ENCODE results near the gene KNDC1.
"Not testable (repeated sequence)": the region's sequence is repeated elsewhere in the genome, so short reads cannot be mapped to it uniquely, and the experiment has no call there.

Gene KNDC1

GRCh38 chr10:133263674-133264073 lies 103.7 kb downstream of the KNDC1 start:
- DNase-seq = no peak

- no peak for DNase-seq
These were observed 104.4 kb downstream of the KNDC1 start for GRCh38 chr10:133264461-133264860.

GRCh38 chr10:133265052-133265451 lies 105.0 kb downstream of the KNDC1 start:
- not testable (repeated sequence) for DNase-seq

- DNase-seq = no peak
These were observed 106.2 kb downstream of the KNDC1 start for GRCh38 chr10:133266056-133266795.

- DNase-seq = no peak
These were observed 107.3 kb downstream of the KNDC1 start for GRCh38 chr10:133267293-133267692.

GRCh38 chr10:133267829-133268228 lies 107.8 kb downstream of the KNDC1 start:
- no peak for DNase-seq

GRCh38 chr10:133268532-133268931 lies 108.5 kb downstream of the KNDC1 start:
- no peak for DNase-seq

GRCh38 chr10:133269367-133269766 lies 109.3 kb downstream of the KNDC1 start:
- no peak for DNase-seq

- DNase-seq = no peak
These were observed 110.2 kb downstream of the KNDC1 start for GRCh38 chr10:133270204-133270603.

GRCh38 chr10:133270773-133271297 lies 110.8 kb downstream of the KNDC1 start:
- DNase-seq = no peak

GRCh38 chr10:133271521-133272300 lies 111.7 kb downstream of the KNDC1 start:
- DNase-seq = no peak

- no peak for DNase-seq
These were observed 112.4 kb downstream of the KNDC1 start for GRCh38 chr10:133272301-133272963.

GRCh38 chr10:133272964-133273420 lies 113.0 kb downstream of the KNDC1 start:
- no peak for DNase-seq

GRCh38 chr10:133273534-133274143 lies 113.6 kb downstream of the KNDC1 start:
- no peak for DNase-seq

GRCh38 chr10:133274751-133275683 lies 115.0 kb downstream of the KNDC1 start:
- no peak for DNase-seq

GRCh38 chr10:133275684-133276092 lies 115.7 kb downstream of the KNDC1 start:
- no peak for DNase-seq
